KOPT-K1 (cell line): ENCODE data around the gene DDX17.
"Not testable (repeated sequence)": the region's sequence is repeated elsewhere in the genome, so short reads cannot be mapped to it uniquely, and the experiment has no call there.

ENCODE experiments used
- H3K27ac ChIP-seq: fragments of 200-600 bp; sonication (generic); 2 replicates; pipeline ENCODE4 v1.5.1; 2016; ENCODE audit warnings: antibody characterized with exemption, mild to moderate bottlenecking, low read depth, low read length; ENCODE audit not compliant: poor library complexity, severe bottlenecking
- H3K36me3 ChIP-seq: fragments of 200-600 bp; sonication (generic); 2 replicates; pipeline ENCODE4 v1.5.1; 2017; ENCODE audit warnings: antibody characterized with exemption, mild to moderate bottlenecking, low read length, moderate library complexity; ENCODE audit not compliant: insufficient read depth
- H3K9me3 ChIP-seq: fragments of 200-600 bp; sonication (generic); 2 replicates; pipeline ENCODE4 v1.5.1; 2017; ENCODE audit warnings: antibody characterized with exemption, low read length, mild to moderate bottlenecking; ENCODE audit not compliant: insufficient read depth, poor library complexity, severe bottlenecking

Gene DDX17

DNA sequence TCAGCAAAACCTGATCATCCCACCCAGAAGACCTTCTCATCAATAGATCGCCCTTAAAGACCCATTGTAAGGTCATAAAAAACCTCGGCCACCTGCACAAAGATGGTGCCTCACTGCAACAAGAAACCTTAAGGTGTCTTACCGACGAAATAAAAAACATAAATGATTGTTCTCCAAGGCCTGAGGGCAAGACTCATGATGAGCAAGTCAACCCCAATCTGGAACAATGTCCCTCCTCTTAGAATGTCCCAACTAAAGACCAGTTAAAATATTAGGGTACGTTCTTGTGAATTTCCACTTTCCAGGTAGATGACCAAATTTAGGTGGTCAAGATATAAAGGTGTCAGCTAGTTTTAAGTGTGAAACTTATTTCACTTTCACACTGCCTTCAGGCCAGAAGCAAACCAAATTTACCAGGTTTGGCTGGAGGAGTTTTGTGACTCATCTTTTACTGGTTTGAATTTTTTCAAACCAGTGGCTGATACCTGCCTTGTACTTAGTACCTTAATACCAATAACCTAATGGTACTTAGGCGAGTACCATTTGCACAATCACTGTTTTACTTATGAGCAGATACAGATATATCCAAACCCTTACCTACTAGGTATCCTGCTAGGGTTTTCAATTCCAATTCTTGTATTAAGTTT lies 23.3 kb downstream of the DDX17 start:
- peaks cover 87% of the 10 kb centered on the region for H3K36me3 ChIP-seq
- no peaks in the 10 kb centered on the region for H3K9me3 ChIP-seq
- H3K27ac ChIP-seq: no peak overlapping the region

DNA sequence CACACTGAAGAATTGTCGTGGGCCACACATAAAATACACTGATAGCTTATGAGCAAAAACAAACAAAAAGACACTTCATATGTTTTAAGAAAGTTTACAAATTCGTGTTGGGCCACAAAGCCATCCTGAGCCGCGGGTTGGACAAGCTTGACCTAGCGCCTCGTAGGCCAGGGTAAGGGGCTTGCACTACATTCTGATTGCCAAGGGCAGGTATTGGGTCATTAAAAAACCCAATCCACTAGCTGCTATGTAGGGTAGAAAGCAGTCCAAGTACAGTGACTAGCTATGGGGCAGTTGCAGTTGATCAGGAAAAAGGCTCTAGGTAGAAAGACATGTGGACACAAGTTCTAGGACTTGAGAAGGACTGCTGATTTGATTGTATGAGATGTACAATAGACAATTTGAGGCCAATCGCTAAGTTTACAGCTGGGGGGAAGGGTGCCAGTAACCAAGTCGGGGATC lies 24.2 kb downstream of the DDX17 start:
- H3K9me3 ChIP-seq: no peaks in the 10 kb centered on the region
- H3K27ac ChIP-seq: no peak overlapping the region
- H3K36me3 ChIP-seq: peaks cover 79% of the 10 kb centered on the region

GRCh38 chr22:38481162-38481870 lies 24.8 kb downstream of the DDX17 start:
- peaks cover 73% of the 10 kb centered on the region for H3K36me3 ChIP-seq
- H3K27ac ChIP-seq: no peak overlapping the region
- H3K9me3 ChIP-seq: no peaks in the 10 kb centered on the region

DNA sequence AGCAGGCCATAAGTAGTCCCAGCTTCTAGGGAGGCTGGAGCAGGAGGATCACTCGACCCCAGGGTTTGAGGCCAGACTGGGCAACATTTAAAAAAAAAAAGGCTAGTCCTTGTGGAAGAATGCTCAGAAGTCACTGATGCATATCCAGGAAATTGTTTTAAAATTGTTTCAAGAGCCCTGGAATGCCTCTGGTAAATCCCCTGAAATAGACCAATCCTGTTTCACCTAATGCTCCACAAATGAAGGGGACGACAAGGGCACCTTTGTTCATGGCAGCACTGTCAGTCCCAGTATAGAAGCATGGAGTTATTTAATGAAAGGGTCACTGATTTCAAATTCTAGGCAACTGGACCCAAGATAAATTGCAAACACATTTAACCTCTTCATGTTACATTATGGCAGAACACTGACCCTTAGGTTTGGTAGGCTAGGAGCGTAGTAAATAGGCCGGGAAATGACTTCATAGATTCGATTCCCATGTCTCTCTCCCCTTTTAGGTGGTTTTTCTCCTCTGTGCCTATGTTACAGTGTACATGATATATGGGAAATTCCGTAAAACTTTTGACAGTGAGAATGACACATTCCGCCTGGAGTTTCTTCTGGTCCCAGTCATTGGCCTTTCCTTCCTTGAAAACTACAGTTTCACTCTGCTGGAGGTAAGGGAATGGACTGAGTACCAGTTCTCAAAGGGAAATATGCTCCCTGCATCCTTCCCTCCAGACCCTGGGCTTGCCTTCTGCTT lies 26.8 kb downstream of the DDX17 start:
- Histone ChIP-seq H3K27ac (no peak overlapping the region), H3K36me3 (peaks cover 52% of the 10 kb centered on the region), H3K9me3 (no peaks in the 10 kb centered on the region)

DNA sequence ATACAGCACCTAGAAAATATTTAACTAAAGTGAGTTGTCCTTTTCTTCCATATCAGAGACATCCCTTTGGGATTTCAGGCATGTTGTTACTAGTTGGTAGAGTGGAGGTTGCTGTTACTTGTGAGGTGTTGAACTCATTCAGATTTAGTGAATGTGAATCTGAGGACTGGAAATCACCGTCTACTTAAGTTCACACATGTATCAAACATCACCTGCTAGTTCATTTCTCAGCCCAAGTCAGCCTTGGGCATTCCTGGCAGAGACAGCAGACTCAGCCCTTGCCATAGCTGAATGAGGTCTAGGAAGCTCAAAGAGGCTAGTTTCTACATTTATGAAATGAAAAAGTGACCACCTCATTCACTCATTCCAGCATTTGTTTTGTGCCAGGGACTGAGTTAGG lies 28.5 kb downstream of the DDX17 start:
- Histone ChIP-seq H3K36me3 (peaks cover 35% of the 10 kb centered on the region), H3K9me3 (no peaks in the 10 kb centered on the region), H3K27ac (no peak overlapping the region)

DNA sequence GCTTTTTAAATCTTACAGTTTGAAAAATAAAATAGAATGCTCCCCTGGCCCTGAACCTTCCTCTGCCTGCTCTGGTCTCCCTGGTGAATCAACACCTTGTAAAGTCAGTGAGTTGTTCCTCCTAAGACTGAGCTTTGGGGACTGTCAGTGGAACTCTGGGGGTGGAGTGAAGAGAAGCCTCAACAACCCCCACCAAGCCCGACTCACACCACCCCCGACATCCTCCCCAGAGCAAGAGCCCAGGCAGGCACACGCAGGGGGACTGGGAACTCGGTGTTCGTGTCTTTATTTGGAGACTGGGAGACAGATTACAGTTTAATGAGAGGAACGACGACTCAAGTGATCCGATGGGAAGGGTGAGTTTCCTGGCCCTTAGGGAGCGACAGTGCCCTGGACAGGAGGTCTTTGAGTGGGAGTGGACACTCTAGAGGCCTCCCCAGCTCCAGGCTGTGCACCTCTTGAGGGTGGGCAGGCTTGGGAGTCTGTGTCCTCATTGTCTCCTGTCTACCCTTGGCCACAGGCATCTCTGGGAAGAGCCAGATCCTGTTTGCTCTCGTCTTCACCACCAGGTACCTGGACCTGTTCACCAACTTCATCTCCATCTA lies 32.0 kb downstream of the DDX17 start:
- Histone ChIP-seq H3K9me3 (no peaks in the 10 kb centered on the region), H3K36me3 (0 out of 2 replicates have a peak, but pooled peaks cover 2% of the 10 kb centered on the region), H3K27ac (no peak overlapping the region)

- Histone ChIP-seq H3K9me3 (no peaks in the 10 kb centered on the region), H3K36me3 (no peaks in the 10 kb centered on the region), H3K27ac (no peak overlapping the region)
These were observed 34.9 kb downstream of the DDX17 start for GRCh38 chr22:38471237-38471636.

GRCh38 chr22:38470179-38470578 lies 35.9 kb downstream of the DDX17 start:
- not testable (repeated sequence) for H3K27ac ChIP-seq, H3K36me3 ChIP-seq, H3K9me3 ChIP-seq

DNA sequence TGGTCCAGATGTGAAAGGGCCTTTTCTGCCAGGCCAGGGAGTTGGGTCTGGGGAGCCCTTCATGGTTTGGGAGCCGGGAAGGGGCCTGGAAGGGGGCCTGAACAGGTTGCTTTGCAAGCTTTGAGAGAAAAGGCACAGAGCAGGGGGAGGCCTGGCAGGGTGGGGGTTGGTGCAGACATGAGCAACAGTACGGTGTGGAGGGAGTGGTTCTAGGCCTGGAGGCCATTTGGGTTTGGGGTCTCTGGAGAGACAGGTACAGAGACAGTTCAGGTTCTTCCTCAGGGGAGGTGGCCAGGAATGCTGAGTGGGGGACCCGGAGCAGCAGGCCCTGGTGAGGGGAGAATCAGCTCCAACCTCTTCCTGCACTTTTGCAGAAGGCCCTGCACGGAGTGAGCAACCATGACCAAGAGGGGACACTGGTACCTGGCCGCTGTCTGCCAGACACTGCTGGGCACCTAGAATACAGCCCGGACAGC lies 36.8 kb downstream of the DDX17 start:
- Histone ChIP-seq H3K9me3 (no peaks in the 10 kb centered on the region), H3K36me3 (no peaks in the 10 kb centered on the region), H3K27ac (no peak overlapping the region)

GRCh38 chr22:38468443-38469305 lies 37.4 kb downstream of the DDX17 start:
- H3K9me3 ChIP-seq: no peaks in the 10 kb centered on the region
- no peak overlapping the region for H3K27ac ChIP-seq
- no peaks in the 10 kb centered on the region for H3K36me3 ChIP-seq

DNA sequence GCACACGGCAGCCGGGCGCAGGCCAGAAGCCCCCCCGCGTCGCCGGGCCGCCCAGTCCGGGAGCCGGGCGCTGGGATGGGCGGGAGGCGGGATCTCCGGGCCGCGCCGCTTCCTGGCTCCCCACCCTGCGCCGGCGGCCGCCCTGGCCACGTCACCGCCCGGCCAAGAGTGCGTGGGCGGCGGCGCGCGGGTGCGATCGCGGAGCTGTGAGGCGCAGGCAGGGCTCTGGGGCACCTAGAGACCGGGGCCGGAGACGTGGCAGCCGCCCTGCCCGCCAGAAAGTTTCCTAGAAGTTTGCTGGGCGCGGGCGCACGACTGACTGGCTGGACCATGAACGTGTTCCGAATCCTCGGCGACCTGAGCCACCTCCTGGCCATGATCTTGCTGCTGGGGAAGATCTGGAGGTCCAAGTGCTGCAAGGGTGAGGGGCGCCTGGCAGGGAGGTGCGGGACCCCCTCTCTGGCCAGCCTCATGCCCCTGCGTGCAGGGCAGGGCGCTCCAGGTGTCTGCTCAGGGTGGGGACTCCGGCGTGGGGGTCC lies 38.1 kb downstream of the DDX17 start, which contains the start of gene KDELR3:
Gene KDELR3 (plus strand): TSS at position 193 of the 539 bp plus-strand sequence. CDS start 138 bp downstream, at position 331.
- no peaks in the 10 kb centered on the region for H3K9me3 ChIP-seq
- no peak within 1 kb of the TSS for H3K27ac ChIP-seq
- H3K36me3 ChIP-seq: no peaks in the 10 kb centered on the region

- no peaks in the 10 kb centered on the region for H3K9me3 ChIP-seq
- no peak overlapping the region for H3K27ac ChIP-seq
- H3K36me3 ChIP-seq: no peaks in the 10 kb centered on the region
These were observed 38.6 kb downstream of the DDX17 start for GRCh38 chr22:38467438-38467903.

- H3K36me3 ChIP-seq: no peaks in the 10 kb centered on the region
- H3K27ac ChIP-seq: no peak overlapping the region
- no peaks in the 10 kb centered on the region for H3K9me3 ChIP-seq
These were observed 40.2 kb downstream of the DDX17 start for GRCh38 chr22:38465673-38466490.
